ENCODE measurements around the gene IGF1R.

DNA sequence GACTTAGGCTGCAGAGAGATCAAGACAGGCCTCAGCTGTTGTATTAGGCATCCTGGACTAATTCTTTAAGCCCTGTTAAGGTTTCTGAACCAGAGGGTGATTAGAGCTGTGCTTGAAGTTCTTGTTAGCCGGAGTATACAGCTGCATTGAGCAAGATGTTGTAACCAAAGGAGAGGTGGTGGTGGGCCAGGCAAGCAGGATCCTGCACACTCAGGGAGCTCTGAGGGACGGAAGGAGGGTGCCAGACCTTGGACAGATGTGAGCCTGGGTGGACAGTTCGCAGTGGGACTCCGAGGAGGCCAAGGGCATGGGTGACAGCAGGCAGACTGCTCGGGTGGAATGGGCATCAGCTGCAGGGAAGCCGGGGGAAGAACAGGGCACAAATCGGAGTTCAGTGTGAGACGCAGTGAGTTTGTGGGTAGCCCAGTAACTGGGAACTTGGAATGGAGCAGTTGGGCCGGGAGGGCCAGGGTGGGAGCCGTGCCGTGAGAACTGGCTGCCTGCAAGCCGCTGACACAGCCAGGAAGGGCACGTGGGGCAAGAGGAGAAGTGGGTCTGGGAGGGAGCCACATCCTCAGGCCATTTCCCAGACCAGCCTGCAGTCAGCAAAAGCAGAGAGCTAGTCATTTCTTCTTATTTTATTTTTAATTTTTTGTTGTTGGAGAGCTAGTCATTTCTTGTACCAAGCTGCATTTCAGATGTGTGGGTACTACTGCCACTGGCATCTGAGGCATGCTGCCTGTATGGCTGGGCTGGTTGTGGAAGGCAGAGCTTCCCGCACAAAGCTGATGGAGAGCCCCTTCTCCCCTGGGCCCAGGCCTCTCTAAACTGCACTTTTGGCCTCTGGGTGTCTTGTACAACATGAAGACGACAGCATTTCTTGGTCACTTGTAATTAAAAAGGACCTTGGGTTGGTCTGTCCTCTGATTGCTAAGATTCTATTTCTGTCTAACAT is 298.2 kb downstream of the IGF1R start:
- TF ChIP-seq, protein P1, sequence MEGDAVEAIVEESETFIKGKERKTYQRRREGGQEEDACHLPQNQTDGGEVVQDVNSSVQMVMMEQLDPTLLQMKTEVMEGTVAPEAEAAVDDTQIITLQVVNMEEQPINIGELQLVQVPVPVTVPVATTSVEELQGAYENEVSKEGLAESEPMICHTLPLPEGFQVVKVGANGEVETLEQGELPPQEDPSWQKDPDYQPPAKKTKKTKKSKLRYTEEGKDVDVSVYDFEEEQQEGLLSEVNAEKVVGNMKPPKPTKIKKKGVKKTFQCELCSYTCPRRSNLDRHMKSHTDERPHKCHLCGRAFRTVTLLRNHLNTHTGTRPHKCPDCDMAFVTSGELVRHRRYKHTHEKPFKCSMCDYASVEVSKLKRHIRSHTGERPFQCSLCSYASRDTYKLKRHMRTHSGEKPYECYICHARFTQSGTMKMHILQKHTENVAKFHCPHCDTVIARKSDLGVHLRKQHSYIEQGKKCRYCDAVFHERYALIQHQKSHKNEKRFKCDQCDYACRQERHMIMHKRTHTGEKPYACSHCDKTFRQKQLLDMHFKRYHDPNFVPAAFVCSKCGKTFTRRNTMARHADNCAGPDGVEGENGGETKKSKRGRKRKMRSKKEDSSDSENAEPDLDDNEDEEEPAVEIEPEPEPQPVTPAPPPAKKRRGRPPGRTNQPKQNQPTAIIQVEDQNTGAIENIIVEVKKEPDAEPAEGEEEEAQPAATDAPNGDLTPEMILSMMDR (conservative IDR thresholded peaks at IDR 0.05; ENCODE audit: low read depth, low read length): no peak
- TF ChIP-seq EZH2 (IDR thresholded peaks at IDR 0.05; ENCODE audit: low read length, unreplicated experiment): no peak
